ENCODE data around the gene MCM9. TPM values are rescaled to one million over a fixed set of nuclear protein-coding genes. Genes with fewer than 3 reads are reported as not detected.

The MCM9 gene
- total RNA-seq, 2 donors from 2014 or later, result 24.2 to 28.1 TPM

GRCh38 chr6:118895261-118895560 lies 39.7 kb downstream of the MCM9 start:
- H3K9me3 Mint-ChIP-seq, result no peaks in the 10 kb centered on the region
- H3K4me1 Mint-ChIP-seq (ENCODE audit: low read depth in 2 of 2), result peaks cover 49 to 62% of the 10 kb centered on the region in 2 donors
- DNase-seq (ENCODE audit: low spot score), result no peak
- H3K27me3 Mint-ChIP-seq, result no peaks in the 10 kb centered on the region
- peak overlapping the region; percentile 86 for H3K4me3 Mint-ChIP-seq
- peaks cover 19% of the 10 kb centered on the region for H3K36me3 Mint-ChIP-seq
- H3K27ac Mint-ChIP-seq, result peak overlapping the region; percentile 91 to 93
- ATAC-seq, result no peak

- H3K4me3 Mint-ChIP-seq, result peak overlapping the region; percentile 100
- H3K27me3 Mint-ChIP-seq, result no peaks in the 10 kb centered on the region
- peaks cover 14% of the 10 kb centered on the region for H3K36me3 Mint-ChIP-seq
- peak; percentile 70 for DNase-seq (ENCODE audit: low spot score)
- peak; percentile 74 to 78 for ATAC-seq
- H3K9me3 Mint-ChIP-seq, result no peaks in the 10 kb centered on the region
- H3K27ac Mint-ChIP-seq, result peak overlapping the region; percentile 93 to 96
- peaks cover 44 to 57% of the 10 kb centered on the region in 2 donors for H3K4me1 Mint-ChIP-seq (ENCODE audit: low read depth in 2 of 2)
These were observed 40.3 kb downstream of the MCM9 start for GRCh38 chr6:118894425-118895260.

DNA sequence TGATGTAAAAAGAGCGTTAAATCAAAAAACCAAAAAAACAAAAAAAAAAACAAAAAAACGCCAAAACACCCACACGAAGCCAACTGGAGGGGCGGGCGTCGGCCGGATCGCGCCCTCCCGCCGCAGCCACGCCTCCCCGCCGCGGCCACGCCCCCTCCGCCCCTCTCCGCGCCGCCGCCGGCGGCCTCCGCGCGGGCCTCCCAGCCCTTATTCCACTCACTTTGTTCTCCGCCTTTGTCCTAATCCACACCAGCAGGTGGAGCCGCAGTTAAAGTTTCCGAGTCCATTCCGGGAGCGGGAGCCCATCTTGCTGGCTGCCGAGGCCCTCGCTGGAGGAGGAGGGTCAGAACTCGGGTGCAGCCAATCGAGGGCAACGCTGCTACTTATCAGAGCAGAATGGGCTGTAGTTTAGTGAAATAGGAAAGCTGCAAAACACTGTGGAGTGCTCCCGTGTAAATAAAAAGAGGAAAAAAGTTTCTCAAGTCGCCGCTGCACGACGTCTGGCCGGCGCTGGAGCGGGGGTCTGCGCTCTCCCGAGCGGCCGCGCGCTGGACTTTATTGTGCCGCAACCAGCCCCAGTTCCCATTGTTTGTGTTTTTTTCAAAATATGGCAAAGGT lies 41.0 kb downstream of the MCM9 start, which contains the start of gene ASF1A:
Gene ASF1A, plus strand, starts transcription at position 346 of the 618 bp plus-strand sequence. Its CDS starts 262 bp downstream, at position 608.
- Mint-ChIP-seq H3K27ac (peak within 1 kb of the TSS; percentile 93 to 96), H3K27me3 (no peaks in the 10 kb centered on the region), H3K4me1 (ENCODE audit: low read depth in 2 of 2) (peaks cover 39 to 56% of the 10 kb centered on the region in 2 donors), H3K4me3 (peak within 1 kb of the TSS; percentile 100), H3K9me3 (no peaks in the 10 kb centered on the region), H3K36me3 (peaks cover 8% of the 10 kb centered on the region)
- ATAC-seq (peak; percentile 87 to 90), DNase-seq (ENCODE audit: low spot score) (peak; percentile 94)

DNA sequence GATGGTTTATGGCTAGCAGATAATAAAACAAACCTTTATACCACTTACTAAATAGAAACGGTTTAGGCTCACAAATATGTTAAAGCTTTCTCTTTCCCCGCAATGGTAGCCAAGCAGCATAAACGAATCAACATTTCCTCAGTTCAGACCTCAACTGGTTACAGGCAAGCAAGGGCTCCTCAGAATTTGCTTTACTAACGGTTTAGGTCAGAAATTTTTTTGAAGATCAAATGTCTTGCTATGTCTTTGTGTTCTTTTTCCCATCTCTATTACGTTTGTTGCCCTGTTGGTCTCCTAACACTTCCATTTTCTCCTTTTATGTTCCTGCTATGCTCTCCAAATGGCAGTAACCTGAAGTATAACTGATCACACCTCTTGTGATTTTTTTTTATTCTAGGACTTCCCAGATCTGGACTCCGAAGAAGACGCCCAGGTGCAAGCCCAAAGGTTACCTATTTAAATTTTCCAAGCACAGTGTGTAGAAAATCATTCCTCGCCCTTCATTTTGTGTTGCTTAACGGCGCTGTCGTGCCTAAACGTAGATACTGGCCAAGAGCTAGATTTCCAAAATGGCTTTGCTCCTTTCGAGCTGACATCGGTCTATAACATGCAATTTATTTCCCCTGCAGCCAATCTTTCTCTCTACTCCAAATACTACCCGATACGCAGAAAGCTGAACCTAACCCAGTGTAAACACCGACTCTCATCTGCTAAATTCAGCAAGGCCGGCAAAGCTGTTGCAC lies 41.7 kb downstream of the MCM9 start:
- Mint-ChIP-seq H3K27ac (peak overlapping the region; percentile 93 to 96), H3K27me3 (no peaks in the 10 kb centered on the region), H3K9me3 (no peaks in the 10 kb centered on the region), H3K4me1 (ENCODE audit: low read depth in 2 of 2) (peaks cover 36 to 51% of the 10 kb centered on the region in 2 donors), H3K36me3 (peaks cover 5% of the 10 kb centered on the region), H3K4me3 (peak overlapping the region; percentile 100)
- ATAC-seq (peak in 1 of 2 donors; percentile 4), DNase-seq (ENCODE audit: low spot score) (no peak)

GRCh38 chr6:118892355-118892991 lies 42.5 kb downstream of the MCM9 start:
- no peak for ATAC-seq
- Mint-ChIP-seq H3K36me3 (peaks cover 5% of the 10 kb centered on the region), H3K4me1 (ENCODE audit: low read depth in 2 of 2) (peaks cover 35 to 49% of the 10 kb centered on the region in 2 donors), H3K27me3 (no peaks in the 10 kb centered on the region), H3K9me3 (no peaks in the 10 kb centered on the region), H3K27ac (peak overlapping the region; percentile 93 to 96), H3K4me3 (peak overlapping the region; percentile 100)
- no peak for DNase-seq (ENCODE audit: low spot score)

- Mint-ChIP-seq H3K4me1 (ENCODE audit: low read depth in 2 of 2) (peaks cover 34 to 58% of the 10 kb centered on the region in 2 donors), H3K9me3 (no peaks in the 10 kb centered on the region), H3K4me3 (peak overlapping the region; percentile 100), H3K36me3 (peaks cover 5% of the 10 kb centered on the region), H3K27ac (peak overlapping the region; percentile 93 to 96), H3K27me3 (no peaks in the 10 kb centered on the region)
- no peak for ATAC-seq
- no peak for DNase-seq (ENCODE audit: low spot score)
These were observed 43.8 kb downstream of the MCM9 start for GRCh38 chr6:118890997-118891790.

DNA sequence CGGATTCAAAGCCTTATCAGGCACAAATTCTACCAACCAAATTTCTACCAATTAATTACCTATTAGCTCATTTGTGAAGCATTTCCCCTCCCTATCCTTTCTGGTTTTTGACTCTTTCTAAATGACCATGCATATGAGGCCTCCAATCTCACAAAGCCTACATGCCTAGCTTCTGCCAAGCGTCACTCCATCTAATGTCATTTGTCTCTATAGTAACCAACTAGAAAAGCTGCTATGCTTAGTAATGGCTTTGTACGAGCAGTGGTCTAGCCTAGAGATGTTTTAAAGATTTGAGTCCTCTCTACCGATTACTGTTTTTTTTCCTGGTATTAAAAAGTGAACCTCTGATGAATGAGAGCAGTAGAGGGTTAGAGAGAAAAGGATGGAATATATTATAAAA lies 45.8 kb downstream of the MCM9 start:
- Mint-ChIP-seq H3K27me3 (no peaks in the 10 kb centered on the region), H3K36me3 (peaks cover 3% of the 10 kb centered on the region), H3K27ac (no peak overlapping the region), H3K9me3 (no peaks in the 10 kb centered on the region), H3K4me1 (ENCODE audit: low read depth in 2 of 2) (peaks cover 44 to 70% of the 10 kb centered on the region in 2 donors), H3K4me3 (peak overlapping the region; percentile 22)
- ATAC-seq (no peak), DNase-seq (ENCODE audit: low spot score) (no peak)

GRCh38 chr6:118886641-118887040 lies 48.3 kb downstream of the MCM9 start:
- Mint-ChIP-seq H3K27ac (peak overlapping the region in 1 of 2 donors; percentile 19), H3K4me1 (ENCODE audit: low read depth in 2 of 2) (peaks cover 28 to 67% of the 10 kb centered on the region in 2 donors), H3K36me3 (no peaks in the 10 kb centered on the region), H3K4me3 (no peak overlapping the region), H3K9me3 (no peaks in the 10 kb centered on the region), H3K27me3 (no peaks in the 10 kb centered on the region)
- no peak for ATAC-seq
- no peak for DNase-seq (ENCODE audit: low spot score)

GRCh38 chr6:118882314-118882905 lies 52.5 kb downstream of the MCM9 start:
- Mint-ChIP-seq H3K4me1 (ENCODE audit: low read depth in 2 of 2) (peaks cover 26 to 67% of the 10 kb centered on the region in 2 donors), H3K36me3 (peaks cover 5% of the 10 kb centered on the region), H3K9me3 (no peaks in the 10 kb centered on the region), H3K4me3 (no peak overlapping the region), H3K27me3 (no peaks in the 10 kb centered on the region), H3K27ac (no peak overlapping the region)
- DNase-seq (ENCODE audit: low spot score) (no peak), ATAC-seq (no peak)

DNA sequence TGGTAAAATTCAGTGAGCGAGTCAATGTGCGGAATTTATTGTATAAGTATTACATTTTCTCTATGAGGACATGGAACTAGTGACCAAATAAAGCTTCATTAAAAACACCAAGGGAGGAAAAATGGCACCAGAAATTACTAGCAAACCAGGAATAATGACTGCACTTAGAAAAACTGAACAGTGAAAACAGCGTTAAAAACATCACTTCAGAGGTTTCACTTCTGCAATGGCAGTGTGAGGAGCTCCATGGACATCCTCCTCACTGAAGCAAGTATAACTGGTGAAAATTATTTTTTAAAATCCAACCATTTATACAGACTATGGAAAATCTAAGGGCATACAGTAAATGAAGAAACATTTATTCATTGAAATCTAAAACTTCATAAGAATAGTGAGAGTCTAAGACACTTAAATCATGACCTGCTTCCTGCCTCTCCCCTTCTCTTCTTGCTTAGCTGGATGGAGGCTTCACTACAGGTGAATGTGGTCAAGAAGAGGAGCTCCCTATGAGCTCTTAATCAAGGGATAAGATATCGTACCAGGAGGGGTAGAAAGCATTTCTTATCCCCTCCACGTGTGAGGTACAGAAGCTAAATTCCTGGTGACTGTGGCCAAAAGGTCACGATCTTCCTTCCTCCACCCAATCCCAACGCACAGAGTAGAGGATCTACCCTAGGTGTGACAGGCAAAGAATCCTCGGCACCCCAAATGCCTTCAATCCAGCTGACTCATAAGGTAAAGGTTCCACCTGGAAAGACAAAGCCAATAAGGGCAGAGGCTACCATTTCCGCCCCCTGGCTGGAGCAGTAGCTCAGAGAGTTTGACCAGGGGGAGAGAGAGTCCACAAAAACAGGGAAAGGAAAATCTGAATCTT lies 53.3 kb downstream of the MCM9 start:
- Mint-ChIP-seq H3K36me3 (peaks cover 5% of the 10 kb centered on the region), H3K27ac (no peak overlapping the region), H3K4me3 (no peak overlapping the region), H3K4me1 (ENCODE audit: low read depth in 2 of 2) (peaks cover 27 to 61% of the 10 kb centered on the region in 2 donors), H3K27me3 (no peaks in the 10 kb centered on the region), H3K9me3 (no peaks in the 10 kb centered on the region)
- ATAC-seq (no peak), DNase-seq (ENCODE audit: low spot score) (no peak)

GRCh38 chr6:118877806-118878205 lies 57.2 kb downstream of the MCM9 start:
- Mint-ChIP-seq H3K27ac (no peak overlapping the region), H3K9me3 (no peaks in the 10 kb centered on the region), H3K4me3 (no peak overlapping the region), H3K36me3 (peaks cover 5% of the 10 kb centered on the region), H3K4me1 (ENCODE audit: low read depth in 2 of 2) (peaks cover 19 to 38% of the 10 kb centered on the region in 2 donors), H3K27me3 (no peaks in the 10 kb centered on the region)
- no peak for DNase-seq (ENCODE audit: low spot score)
- no peak for ATAC-seq

- no peak overlapping the region for H3K27ac Mint-ChIP-seq
- ATAC-seq (no peak), DNase-seq (ENCODE audit: low spot score) (no peak)
- H3K36me3 Mint-ChIP-seq, result peaks cover 5% of the 10 kb centered on the region
- H3K4me1 Mint-ChIP-seq (ENCODE audit: low read depth in 2 of 2), result peaks cover 19 to 36% of the 10 kb centered on the region in 2 donors
- no peak overlapping the region for H3K4me3 Mint-ChIP-seq
- H3K27me3 Mint-ChIP-seq, result no peaks in the 10 kb centered on the region
- no peaks in the 10 kb centered on the region for H3K9me3 Mint-ChIP-seq
These were observed 58.1 kb downstream of the MCM9 start for GRCh38 chr6:118876814-118877213.
